ENCODE data around the gene STK39. TPM values are rescaled to one million over a fixed set of nuclear protein-coding genes. Genes with fewer than 3 reads are reported as not detected.

STK39 gene
- polyA plus RNA-seq (2011; rRNA removed) = 17.9 and 27.2 TPM in 2 replicates
- 5.1 and 5.5 TPM in 2 replicates for polyA plus RNA-seq (2012; cell fraction: cytosol; rRNA removed)
- polyA plus RNA-seq (2012; cell fraction: nucleus; rRNA removed) = 2.0 and 4.6 TPM in 2 replicates
- polyA plus RNA-seq (2017; fragmentation: RNase III; extraction: RNeasy Plus Mini Kit Qiagen cat#74134 plus additional on column Dnase treatment) = 11.2 to 14.2 TPM (median 14.1 TPM) in 3 replicates
- 7.4 and 7.6 TPM in 2 replicates for polyA minus RNA-seq (2011; rRNA and poly(A)+ RNA removed)

- ATAC-seq (peak; percentile 86 to 89), FAIRE-seq (no peak), DNase-seq (ENCODE audit: low read depth in 1 of 2, low spot score in 1 of 2) (peak; percentile 36 to 72)
- 0 out of 3 replicates have a peak, but pooled peaks cover 2% of the 10 kb centered on the region for H3K9me3 ChIP-seq
- H3K4me1 ChIP-seq = peaks cover 14% of the 10 kb centered on the region
- peak within 1 kb of the TSS; percentile 75 for H3K4me3 ChIP-seq
- POLR2A ChIA-PET = interaction anchor here (0.7 kb wide), 1 partner anchor 43 kb away, joined by 3 read pairs; no protein-coding TSS in a partner anchor
- 1% methylated on average over 28 of the region's 91 CpGs for WGBS (ENCODE audit: missing lambda C conversion rate)
- no peak for TF ChIP-seq MAZ (IDR thresholded peaks at IDR 0.05; ENCODE audit: borderline replicate concordance, low read depth, low read length)
- TF ChIP-seq BCL3 (IDR thresholded peaks at IDR 0.05) = peak; percentile 43; the same call in 1 of the 3 replicates
- no peak for TF ChIP-seq ZFP36 (IDR thresholded peaks at IDR 0.05; ENCODE audit: borderline replicate concordance, partially characterized antibody)
- TF ChIP-seq EHMT2 (IDR thresholded peaks at IDR 0.05; ENCODE audit: low read depth) = no peak
- TF ChIP-seq GATA3 (IDR thresholded peaks at IDR 0.05; ENCODE audit: borderline replicate concordance) = no peak
- TF ChIP-seq SMC3 (IDR thresholded peaks at IDR 0.05) = peak; percentile 15; the same call in 1 of the 3 replicates
- TF ChIP-seq HES2 (IDR thresholded peaks at IDR 0.05) = no peak
- peak; percentile 23; the same call in 1 of the 3 replicates for TF ChIP-seq CTCF (IDR thresholded peaks at IDR 0.05)
- no peak for TF ChIP-seq HMGXB4 (CRISPR knock-in tag; IDR thresholded peaks at IDR 0.05; ENCODE audit: borderline replicate concordance)
- peak; percentile 46 for TF ChIP-seq POLR2A (IDR thresholded peaks at IDR 0.05; ENCODE audit: low read length)
- TF ChIP-seq RCOR1 (IDR thresholded peaks at IDR 0.05; ENCODE audit: low read depth, low read length) = no peak
- no peak for TF ChIP-seq USF2 (IDR thresholded peaks at IDR 0.05)
- TF ChIP-seq JUN (IDR thresholded peaks at IDR 0.05) = peak in 1 of 2 experiments; percentile 42; a peak in 2 of 5 replicates
- TF ChIP-seq PBX3 (IDR thresholded peaks at IDR 0.05) = no peak
- peak; percentile 41; the same call in 1 of the 2 replicates for TF ChIP-seq MAX (IDR thresholded peaks at IDR 0.05)
- no peak for TF ChIP-seq PHF8 (IDR thresholded peaks at IDR 0.05; ENCODE audit: borderline replicate concordance, low read depth)
- H3K27ac ChIP-seq = peak within 1 kb of the TSS; percentile 75 to 99
- peak within 1 kb of the TSS; percentile 85 for H3K4me2 ChIP-seq
- CTCF ChIA-PET = interaction anchor here (1.1 to 1.4 kb wide), 3 partner anchors 32 to 112 kb away, joined by 3 read pairs; no protein-coding TSS in a partner anchor
Measured at GRCh38 chr2:168247341-168248261, at the start of gene STK39. STK39 (minus strand) TSS chr2:168247595; CDS start chr2:168247435, 160 bp downstream.

Measured in A549 (cell line).